ENCODE data around the gene CTNNA2.

Gene CTNNA2

DNA sequence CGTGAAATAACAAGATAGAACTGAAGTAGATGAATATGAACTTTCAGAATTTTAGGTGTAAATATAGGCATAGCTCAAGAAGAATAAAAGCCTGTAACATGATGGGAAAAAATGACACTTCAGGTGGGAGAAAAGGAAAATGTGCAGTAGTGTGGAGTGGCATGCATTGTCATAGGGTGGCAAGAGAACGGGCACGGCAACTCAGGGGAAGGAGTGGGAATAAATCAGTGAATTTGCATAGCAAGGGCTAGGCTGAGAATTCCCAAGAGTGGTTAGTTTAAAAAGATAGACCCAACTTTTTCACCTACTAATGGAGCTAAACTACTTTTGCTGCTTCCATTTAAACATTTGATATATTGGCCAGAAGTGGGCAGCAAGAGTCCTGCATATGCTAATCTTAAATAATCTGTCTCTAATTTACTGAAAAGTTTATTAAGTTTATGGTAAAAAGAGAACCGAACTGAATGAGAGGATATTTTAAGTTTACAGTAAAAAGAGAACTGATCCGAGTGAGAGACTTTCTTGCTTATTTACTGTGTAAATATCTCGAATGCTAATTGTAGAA is 228.1 kb downstream of the CTNNA2 start:
- no peak for TF ChIP-seq RARB (CRISPR knock-in tag; IDR thresholded peaks at IDR 0.05)
- TF ChIP-seq, protein P1, sequence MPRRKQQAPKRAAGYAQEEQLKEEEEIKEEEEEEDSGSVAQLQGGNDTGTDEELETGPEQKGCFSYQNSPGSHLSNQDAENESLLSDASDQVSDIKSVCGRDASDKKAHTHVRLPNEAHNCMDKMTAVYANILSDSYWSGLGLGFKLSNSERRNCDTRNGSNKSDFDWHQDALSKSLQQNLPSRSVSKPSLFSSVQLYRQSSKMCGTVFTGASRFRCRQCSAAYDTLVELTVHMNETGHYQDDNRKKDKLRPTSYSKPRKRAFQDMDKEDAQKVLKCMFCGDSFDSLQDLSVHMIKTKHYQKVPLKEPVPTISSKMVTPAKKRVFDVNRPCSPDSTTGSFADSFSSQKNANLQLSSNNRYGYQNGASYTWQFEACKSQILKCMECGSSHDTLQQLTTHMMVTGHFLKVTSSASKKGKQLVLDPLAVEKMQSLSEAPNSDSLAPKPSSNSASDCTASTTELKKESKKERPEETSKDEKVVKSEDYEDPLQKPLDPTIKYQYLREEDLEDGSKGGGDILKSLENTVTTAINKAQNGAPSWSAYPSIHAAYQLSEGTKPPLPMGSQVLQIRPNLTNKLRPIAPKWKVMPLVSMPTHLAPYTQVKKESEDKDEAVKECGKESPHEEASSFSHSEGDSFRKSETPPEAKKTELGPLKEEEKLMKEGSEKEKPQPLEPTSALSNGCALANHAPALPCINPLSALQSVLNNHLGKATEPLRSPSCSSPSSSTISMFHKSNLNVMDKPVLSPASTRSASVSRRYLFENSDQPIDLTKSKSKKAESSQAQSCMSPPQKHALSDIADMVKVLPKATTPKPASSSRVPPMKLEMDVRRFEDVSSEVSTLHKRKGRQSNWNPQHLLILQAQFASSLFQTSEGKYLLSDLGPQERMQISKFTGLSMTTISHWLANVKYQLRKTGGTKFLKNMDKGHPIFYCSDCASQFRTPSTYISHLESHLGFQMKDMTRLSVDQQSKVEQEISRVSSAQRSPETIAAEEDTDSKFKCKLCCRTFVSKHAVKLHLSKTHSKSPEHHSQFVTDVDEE (CRISPR knock-in tag; IDR thresholded peaks at IDR 0.05), result no peak
- no peak for TF ChIP-seq ZFP30 (CRISPR knock-in tag; IDR thresholded peaks at IDR 0.05)
- TF ChIP-seq, protein P2, sequence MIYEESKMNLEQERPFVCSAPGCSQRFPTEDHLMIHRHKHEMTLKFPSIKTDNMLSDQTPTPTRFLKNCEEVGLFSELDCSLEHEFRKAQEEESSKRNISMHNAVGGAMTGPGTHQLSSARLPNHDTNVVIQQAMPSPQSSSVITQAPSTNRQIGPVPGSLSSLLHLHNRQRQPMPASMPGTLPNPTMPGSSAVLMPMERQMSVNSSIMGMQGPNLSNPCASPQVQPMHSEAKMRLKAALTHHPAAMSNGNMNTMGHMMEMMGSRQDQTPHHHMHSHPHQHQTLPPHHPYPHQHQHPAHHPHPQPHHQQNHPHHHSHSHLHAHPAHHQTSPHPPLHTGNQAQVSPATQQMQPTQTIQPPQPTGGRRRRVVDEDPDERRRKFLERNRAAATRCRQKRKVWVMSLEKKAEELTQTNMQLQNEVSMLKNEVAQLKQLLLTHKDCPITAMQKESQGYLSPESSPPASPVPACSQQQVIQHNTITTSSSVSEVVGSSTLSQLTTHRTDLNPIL (CRISPR knock-in tag; IDR thresholded peaks at IDR 0.05; ENCODE audit: low read depth), result no peak
- TF ChIP-seq BACH2 (CRISPR knock-in tag; IDR thresholded peaks at IDR 0.05; ENCODE audit: borderline replicate concordance), result no peak
- TF ChIP-seq, protein P3, sequence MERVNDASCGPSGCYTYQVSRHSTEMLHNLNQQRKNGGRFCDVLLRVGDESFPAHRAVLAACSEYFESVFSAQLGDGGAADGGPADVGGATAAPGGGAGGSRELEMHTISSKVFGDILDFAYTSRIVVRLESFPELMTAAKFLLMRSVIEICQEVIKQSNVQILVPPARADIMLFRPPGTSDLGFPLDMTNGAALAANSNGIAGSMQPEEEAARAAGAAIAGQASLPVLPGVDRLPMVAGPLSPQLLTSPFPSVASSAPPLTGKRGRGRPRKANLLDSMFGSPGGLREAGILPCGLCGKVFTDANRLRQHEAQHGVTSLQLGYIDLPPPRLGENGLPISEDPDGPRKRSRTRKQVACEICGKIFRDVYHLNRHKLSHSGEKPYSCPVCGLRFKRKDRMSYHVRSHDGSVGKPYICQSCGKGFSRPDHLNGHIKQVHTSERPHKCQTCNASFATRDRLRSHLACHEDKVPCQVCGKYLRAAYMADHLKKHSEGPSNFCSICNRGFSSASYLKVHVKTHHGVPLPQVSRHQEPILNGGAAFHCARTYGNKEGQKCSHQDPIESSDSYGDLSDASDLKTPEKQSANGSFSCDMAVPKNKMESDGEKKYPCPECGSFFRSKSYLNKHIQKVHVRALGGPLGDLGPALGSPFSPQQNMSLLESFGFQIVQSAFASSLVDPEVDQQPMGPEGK (CRISPR knock-in tag; IDR thresholded peaks at IDR 0.05; ENCODE audit: borderline replicate concordance), result no peak
- no peak for TF ChIP-seq ZNF8 (CRISPR knock-in tag; IDR thresholded peaks at IDR 0.05)
- TF ChIP-seq ZFP3 (CRISPR knock-in tag; IDR thresholded peaks at IDR 0.05), result no peak
- TF ChIP-seq, protein P4, sequence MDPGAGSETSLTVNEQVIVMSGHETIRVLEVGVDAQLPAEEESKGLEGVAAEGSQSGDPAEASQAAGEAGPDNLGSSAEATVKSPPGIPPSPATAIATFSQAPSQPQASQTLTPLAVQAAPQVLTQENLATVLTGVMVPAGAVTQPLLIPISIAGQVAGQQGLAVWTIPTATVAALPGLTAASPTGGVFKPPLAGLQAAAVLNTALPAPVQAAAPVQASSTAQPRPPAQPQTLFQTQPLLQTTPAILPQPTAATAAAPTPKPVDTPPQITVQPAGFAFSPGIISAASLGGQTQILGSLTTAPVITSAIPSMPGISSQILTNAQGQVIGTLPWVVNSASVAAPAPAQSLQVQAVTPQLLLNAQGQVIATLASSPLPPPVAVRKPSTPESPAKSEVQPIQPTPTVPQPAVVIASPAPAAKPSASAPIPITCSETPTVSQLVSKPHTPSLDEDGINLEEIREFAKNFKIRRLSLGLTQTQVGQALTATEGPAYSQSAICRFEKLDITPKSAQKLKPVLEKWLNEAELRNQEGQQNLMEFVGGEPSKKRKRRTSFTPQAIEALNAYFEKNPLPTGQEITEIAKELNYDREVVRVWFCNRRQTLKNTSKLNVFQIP (CRISPR knock-in tag; IDR thresholded peaks at IDR 0.05; ENCODE audit: borderline replicate concordance, low read depth), result no peak
- TF ChIP-seq ZNF70 (CRISPR knock-in tag; IDR thresholded peaks at IDR 0.05), result no peak
- no peak for TF ChIP-seq TCF4 (CRISPR knock-in tag; IDR thresholded peaks at IDR 0.05; ENCODE audit: borderline replicate concordance)
- no peak for TF ChIP-seq ARNTL (CRISPR knock-in tag; IDR thresholded peaks at IDR 0.05; ENCODE audit: borderline replicate concordance, low read depth)
- no peak for TF ChIP-seq OSR1 (CRISPR knock-in tag; IDR thresholded peaks at IDR 0.05)
- no peak for TF ChIP-seq GLIS3 (CRISPR knock-in tag; IDR thresholded peaks at IDR 0.05)
- no peak for TF ChIP-seq ESRRG (CRISPR knock-in tag; IDR thresholded peaks at IDR 0.05)
- no peak for TF ChIP-seq SNAI2 (CRISPR knock-in tag; IDR thresholded peaks at IDR 0.05)
- TF ChIP-seq, protein P5, sequence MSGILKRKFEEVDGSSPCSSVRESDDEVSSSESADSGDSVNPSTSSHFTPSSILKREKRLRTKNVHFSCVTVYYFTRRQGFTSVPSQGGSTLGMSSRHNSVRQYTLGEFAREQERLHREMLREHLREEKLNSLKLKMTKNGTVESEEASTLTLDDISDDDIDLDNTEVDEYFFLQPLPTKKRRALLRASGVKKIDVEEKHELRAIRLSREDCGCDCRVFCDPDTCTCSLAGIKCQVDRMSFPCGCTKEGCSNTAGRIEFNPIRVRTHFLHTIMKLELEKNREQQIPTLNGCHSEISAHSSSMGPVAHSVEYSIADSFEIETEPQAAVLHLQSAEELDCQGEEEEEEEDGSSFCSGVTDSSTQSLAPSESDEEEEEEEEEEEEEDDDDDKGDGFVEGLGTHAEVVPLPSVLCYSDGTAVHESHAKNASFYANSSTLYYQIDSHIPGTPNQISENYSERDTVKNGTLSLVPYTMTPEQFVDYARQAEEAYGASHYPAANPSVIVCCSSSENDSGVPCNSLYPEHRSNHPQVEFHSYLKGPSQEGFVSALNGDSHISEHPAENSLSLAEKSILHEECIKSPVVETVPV (CRISPR knock-in tag; IDR thresholded peaks at IDR 0.05), result no peak
- no peak for TF ChIP-seq PPARA (CRISPR knock-in tag; IDR thresholded peaks at IDR 0.05; ENCODE audit: borderline replicate concordance)
- no peak for TF ChIP-seq CSDC2 (CRISPR knock-in tag; IDR thresholded peaks at IDR 0.05)
- no peak for ATAC-seq

DNA sequence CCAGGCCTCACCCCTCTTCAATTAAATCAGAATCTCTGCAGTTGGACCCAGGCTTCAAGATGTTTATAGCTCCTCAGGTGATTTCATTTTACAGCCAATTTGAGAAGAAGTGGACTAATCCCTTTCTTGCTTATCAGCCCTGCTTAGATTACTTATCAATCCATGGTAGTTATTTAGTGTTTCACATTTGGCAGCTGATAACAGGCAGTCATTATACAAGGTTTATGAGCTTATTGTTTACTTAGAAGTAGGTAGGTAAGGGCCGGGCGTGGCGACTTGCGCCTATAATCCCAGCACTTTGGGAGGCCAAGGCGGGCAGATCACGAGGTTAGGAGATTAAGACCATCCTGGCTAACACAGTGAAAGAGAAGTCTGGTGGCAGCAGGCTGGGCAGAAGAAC is 237.5 kb downstream of the CTNNA2 start:
- ATAC-seq, result no peak
- TF ChIP-seq, protein P1 (CRISPR knock-in tag; IDR thresholded peaks at IDR 0.05), result no peak
- TF ChIP-seq ISL1 (CRISPR knock-in tag; IDR thresholded peaks at IDR 0.05) (no peak), OSR1 (CRISPR knock-in tag; IDR thresholded peaks at IDR 0.05) (no peak), ARNTL (CRISPR knock-in tag; IDR thresholded peaks at IDR 0.05; ENCODE audit: borderline replicate concordance, low read depth) (no peak), ZC3H10 (CRISPR knock-in tag; IDR thresholded peaks at IDR 0.05) (no peak), TOX (CRISPR knock-in tag; IDR thresholded peaks at IDR 0.05; ENCODE audit: borderline replicate concordance) (no peak), PPARA (CRISPR knock-in tag; IDR thresholded peaks at IDR 0.05; ENCODE audit: borderline replicate concordance) (no peak), ZNF70 (CRISPR knock-in tag; IDR thresholded peaks at IDR 0.05) (no peak), ZNF8 (CRISPR knock-in tag; IDR thresholded peaks at IDR 0.05) (no peak), TCF4 (CRISPR knock-in tag; IDR thresholded peaks at IDR 0.05; ENCODE audit: borderline replicate concordance) (no peak), SNAI2 (CRISPR knock-in tag; IDR thresholded peaks at IDR 0.05) (no peak), ZFP30 (CRISPR knock-in tag; IDR thresholded peaks at IDR 0.05) (no peak)
- TF ChIP-seq, protein P4 (CRISPR knock-in tag; IDR thresholded peaks at IDR 0.05; ENCODE audit: borderline replicate concordance, low read depth), result no peak
- TF ChIP-seq, protein P5 (CRISPR knock-in tag; IDR thresholded peaks at IDR 0.05), result no peak
